ENCODE results near the gene PDE4B.
A peak's percentile ranks its signal among the peaks of the same experiment; 100 is the strongest.

Gene PDE4B

DNA sequence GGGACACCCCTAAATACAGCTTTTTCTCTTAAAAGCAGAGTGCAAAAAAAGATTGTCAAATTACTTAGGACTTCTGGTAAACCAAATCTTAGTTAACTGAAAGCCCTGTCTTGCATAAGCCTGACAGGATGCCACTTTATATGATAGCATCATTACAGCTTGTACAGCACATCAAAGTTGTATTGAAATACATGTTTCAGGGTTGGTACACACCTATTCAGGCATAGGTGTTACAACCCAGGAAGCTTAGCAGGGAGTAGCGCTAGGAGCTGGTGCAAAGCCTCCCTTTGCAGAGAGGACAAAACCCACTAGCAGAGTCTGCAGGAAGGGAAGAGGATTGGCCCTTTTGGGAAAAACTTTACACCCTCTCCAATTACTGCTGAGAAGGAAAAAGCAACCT, 482.4 kb downstream of the PDE4B start:
- no peaks in the 10 kb centered on the region for H3K79me2 ChIP-seq (ENCODE audit: insufficient read depth, low read length)
- H4K20me1 ChIP-seq (ENCODE audit: insufficient read depth, low read length, poor library complexity, severe bottlenecking) = no peaks in the 10 kb centered on the region
- H2AFZ ChIP-seq (ENCODE audit: low read length) = no peak overlapping the region
- no peaks in the 10 kb centered on the region for H3K9me3 ChIP-seq (ENCODE audit: insufficient read depth, low read depth, low read length)
- H3F3A ChIP-seq (ENCODE audit: low read depth) = peaks cover 4% of the 10 kb centered on the region; the same call in 1 of the 2 replicates
- no peak overlapping the region for H3K4me3 ChIP-seq (ENCODE audit: low read length, poor library complexity, severe bottlenecking)
- peak overlapping the region; percentile 63 for H3K4me2 ChIP-seq (ENCODE audit: low read depth, low read length, poor library complexity, severe bottlenecking)
- no peaks in the 10 kb centered on the region for H3K36me3 ChIP-seq (ENCODE audit: insufficient read depth, low read length)
- no peaks in the 10 kb centered on the region for H3K9me2 ChIP-seq (replicated peaks; ENCODE audit: low read depth, low read length)
- no peak overlapping the region for H3K9ac ChIP-seq (ENCODE audit: low read depth, low read length, poor library complexity, severe bottlenecking)
- peaks cover 51% of the 10 kb centered on the region for H3K4me1 ChIP-seq (ENCODE audit: insufficient read depth, low read length, poor library complexity, severe bottlenecking)
- no peaks in the 10 kb centered on the region for H3K27me3 ChIP-seq (ENCODE audit: insufficient read depth, low read length, poor library complexity, severe bottlenecking)
- TF ChIP-seq EZH2phosphoT487 (IDR thresholded peaks at IDR 0.05; ENCODE audit: borderline replicate concordance) = no peak
- TF ChIP-seq, protein P1, sequence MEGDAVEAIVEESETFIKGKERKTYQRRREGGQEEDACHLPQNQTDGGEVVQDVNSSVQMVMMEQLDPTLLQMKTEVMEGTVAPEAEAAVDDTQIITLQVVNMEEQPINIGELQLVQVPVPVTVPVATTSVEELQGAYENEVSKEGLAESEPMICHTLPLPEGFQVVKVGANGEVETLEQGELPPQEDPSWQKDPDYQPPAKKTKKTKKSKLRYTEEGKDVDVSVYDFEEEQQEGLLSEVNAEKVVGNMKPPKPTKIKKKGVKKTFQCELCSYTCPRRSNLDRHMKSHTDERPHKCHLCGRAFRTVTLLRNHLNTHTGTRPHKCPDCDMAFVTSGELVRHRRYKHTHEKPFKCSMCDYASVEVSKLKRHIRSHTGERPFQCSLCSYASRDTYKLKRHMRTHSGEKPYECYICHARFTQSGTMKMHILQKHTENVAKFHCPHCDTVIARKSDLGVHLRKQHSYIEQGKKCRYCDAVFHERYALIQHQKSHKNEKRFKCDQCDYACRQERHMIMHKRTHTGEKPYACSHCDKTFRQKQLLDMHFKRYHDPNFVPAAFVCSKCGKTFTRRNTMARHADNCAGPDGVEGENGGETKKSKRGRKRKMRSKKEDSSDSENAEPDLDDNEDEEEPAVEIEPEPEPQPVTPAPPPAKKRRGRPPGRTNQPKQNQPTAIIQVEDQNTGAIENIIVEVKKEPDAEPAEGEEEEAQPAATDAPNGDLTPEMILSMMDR (conservative IDR thresholded peaks at IDR 0.05; ENCODE audit: low read length) = no peak

DNA sequence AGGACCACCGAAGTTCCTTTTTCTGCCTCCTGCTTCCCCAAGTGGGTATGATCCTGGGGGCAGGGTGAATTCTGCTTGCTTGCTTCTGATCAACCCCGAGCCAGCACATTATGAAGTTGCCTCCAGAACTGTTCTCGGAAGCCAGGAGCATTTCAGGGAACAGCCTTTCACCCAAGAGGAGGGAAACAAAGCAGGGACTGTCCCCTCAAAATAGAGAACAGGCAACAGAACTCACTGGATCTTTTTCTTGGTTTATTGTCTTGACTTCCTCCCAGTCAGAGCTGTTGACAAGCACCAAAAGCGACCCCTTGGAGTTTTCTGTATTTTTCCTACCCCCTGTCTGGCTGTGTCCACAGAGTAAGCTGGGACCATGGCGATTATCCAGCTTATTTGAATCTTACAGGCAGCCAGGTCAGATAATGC, 482.9 kb downstream of the PDE4B start:
- peaks cover 51% of the 10 kb centered on the region for H3K4me1 ChIP-seq (ENCODE audit: insufficient read depth, low read length, poor library complexity, severe bottlenecking)
- TF ChIP-seq, protein P1 (conservative IDR thresholded peaks at IDR 0.05; ENCODE audit: low read length) = no peak
- no peak for TF ChIP-seq EZH2phosphoT487 (IDR thresholded peaks at IDR 0.05; ENCODE audit: borderline replicate concordance)
- peaks cover 4% of the 10 kb centered on the region; the same call in 1 of the 2 replicates for H3F3A ChIP-seq (ENCODE audit: low read depth)
- no peak overlapping the region for H2AFZ ChIP-seq (ENCODE audit: low read length)
- peak overlapping the region; percentile 2 for H3K4me3 ChIP-seq (ENCODE audit: low read length, poor library complexity, severe bottlenecking)
- H3K36me3 ChIP-seq (ENCODE audit: insufficient read depth, low read length) = no peaks in the 10 kb centered on the region
- no peaks in the 10 kb centered on the region for H3K9me3 ChIP-seq (ENCODE audit: insufficient read depth, low read depth, low read length)
- no peaks in the 10 kb centered on the region for H3K27me3 ChIP-seq (ENCODE audit: insufficient read depth, low read length, poor library complexity, severe bottlenecking)
- no peak overlapping the region for H3K9ac ChIP-seq (ENCODE audit: low read depth, low read length, poor library complexity, severe bottlenecking)
- H3K9me2 ChIP-seq (replicated peaks; ENCODE audit: low read depth, low read length) = no peaks in the 10 kb centered on the region
- H4K20me1 ChIP-seq (ENCODE audit: insufficient read depth, low read length, poor library complexity, severe bottlenecking) = no peaks in the 10 kb centered on the region
- no peaks in the 10 kb centered on the region for H3K79me2 ChIP-seq (ENCODE audit: insufficient read depth, low read length)
- H3K4me2 ChIP-seq (ENCODE audit: low read depth, low read length, poor library complexity, severe bottlenecking) = peak overlapping the region; percentile 63

DNA sequence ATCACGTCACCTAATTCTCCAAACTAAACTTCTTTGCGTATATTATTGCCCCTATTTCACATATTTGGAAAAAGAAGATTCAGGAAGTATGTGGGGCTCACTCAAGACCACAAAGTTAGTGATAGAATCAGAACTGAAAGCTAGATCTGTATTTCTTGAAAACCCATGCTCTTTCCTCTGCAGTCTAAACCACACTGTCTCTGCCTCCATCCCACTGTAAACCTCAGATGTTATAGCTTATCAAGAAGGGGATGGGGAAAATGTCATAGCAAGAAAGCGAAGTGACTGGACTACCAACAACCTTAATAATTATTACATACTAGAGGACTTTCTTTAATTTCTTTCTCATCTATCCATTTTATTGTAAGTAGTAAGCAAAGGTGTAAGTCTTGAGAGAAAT, 483.5 kb downstream of the PDE4B start:
- no peak for TF ChIP-seq EZH2phosphoT487 (IDR thresholded peaks at IDR 0.05; ENCODE audit: borderline replicate concordance)
- TF ChIP-seq, protein P1 (conservative IDR thresholded peaks at IDR 0.05; ENCODE audit: low read length) = no peak
- no peak overlapping the region for H2AFZ ChIP-seq (ENCODE audit: low read length)
- H3K27me3 ChIP-seq (ENCODE audit: insufficient read depth, low read length, poor library complexity, severe bottlenecking) = no peaks in the 10 kb centered on the region
- H3K9me2 ChIP-seq (replicated peaks; ENCODE audit: low read depth, low read length) = no peaks in the 10 kb centered on the region
- peaks cover 4% of the 10 kb centered on the region; the same call in 1 of the 2 replicates for H3F3A ChIP-seq (ENCODE audit: low read depth)
- no peaks in the 10 kb centered on the region for H4K20me1 ChIP-seq (ENCODE audit: insufficient read depth, low read length, poor library complexity, severe bottlenecking)
- H3K4me3 ChIP-seq (ENCODE audit: low read length, poor library complexity, severe bottlenecking) = peak overlapping the region; percentile 2
- H3K79me2 ChIP-seq (ENCODE audit: insufficient read depth, low read length) = no peaks in the 10 kb centered on the region
- no peaks in the 10 kb centered on the region for H3K36me3 ChIP-seq (ENCODE audit: insufficient read depth, low read length)
- no peak overlapping the region for H3K9ac ChIP-seq (ENCODE audit: low read depth, low read length, poor library complexity, severe bottlenecking)
- peaks cover 51% of the 10 kb centered on the region for H3K4me1 ChIP-seq (ENCODE audit: insufficient read depth, low read length, poor library complexity, severe bottlenecking)
- H3K4me2 ChIP-seq (ENCODE audit: low read depth, low read length, poor library complexity, severe bottlenecking) = peak overlapping the region; percentile 63
- H3K9me3 ChIP-seq (ENCODE audit: insufficient read depth, low read depth, low read length) = no peaks in the 10 kb centered on the region

Measured in Loucy (cell line).